GM12873 (cell line): ENCODE data around the gene IYD.

Experiments used
- CTCF ChIP-seq: IDR thresholded peaks from 2 replicates; pipeline ENCODE4 v1.5.1; 2012; ENCODE audit warnings: low read depth, mild to moderate bottlenecking, moderate library complexity, low read length, control low read depth; ENCODE audit not compliant: insufficient read depth; ENCODE audit errors: missing control alignments

The IYD gene

GRCh38 chr6:150368762-150369161, at the start of gene IYD:
Gene IYD, plus strand, starts transcription at chr6:150369012. Its CDS starts 20 bp downstream, at chr6:150369032.
- TF ChIP-seq CTCF, result no peak

GRCh38 chr6:150319924-150320323, 48.9 kb upstream of the IYD start:
- TF ChIP-seq CTCF, result no peak

- no peak for TF ChIP-seq CTCF
Observed at GRCh38 chr6:150320442-150320841, 48.4 kb upstream of the IYD start.

GRCh38 chr6:150322466-150322871, 46.3 kb upstream of the IYD start:
- no peak for TF ChIP-seq CTCF

- TF ChIP-seq CTCF, result no peak
Observed at GRCh38 chr6:150323205-150323604, 45.6 kb upstream of the IYD start.

- no peak for TF ChIP-seq CTCF
Observed at GRCh38 chr6:150324044-150324443, 44.8 kb upstream of the IYD start.

DNA sequence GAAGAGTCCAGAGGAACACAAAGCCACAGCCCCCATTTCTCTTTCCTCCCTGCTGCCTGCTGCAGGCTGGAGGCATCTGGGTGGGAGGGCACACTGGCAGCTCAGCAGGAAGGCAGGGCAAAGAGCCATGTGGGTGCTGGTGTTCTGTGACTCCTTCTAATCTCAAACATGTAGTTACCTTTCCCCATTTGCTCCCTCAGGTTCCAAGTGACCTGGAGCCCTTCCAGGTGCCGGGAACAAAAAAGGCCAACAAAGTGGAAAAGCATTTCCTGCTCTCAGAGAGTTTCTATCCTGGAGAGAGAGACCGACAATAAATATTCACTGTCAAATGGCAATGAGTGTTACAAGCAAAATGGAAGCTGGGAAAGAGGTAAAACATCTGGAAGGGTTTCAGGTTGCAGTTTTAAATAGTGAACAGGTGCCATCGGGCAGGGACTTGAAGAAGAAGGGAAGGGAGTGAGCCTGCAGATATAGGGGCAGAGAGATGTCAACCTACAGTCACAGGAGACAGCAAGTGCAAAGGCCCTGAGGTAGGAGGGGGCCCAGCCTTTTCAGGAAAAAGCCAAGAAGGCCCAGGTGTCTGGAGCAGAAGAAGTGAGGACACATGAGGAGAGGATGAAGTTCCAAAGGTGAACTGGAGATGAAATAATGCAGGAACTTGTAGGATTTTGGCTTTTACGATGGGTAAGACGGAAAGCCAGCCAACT, 43.6 kb upstream of the IYD start:
- no peak for TF ChIP-seq CTCF
